OCI-LY3 (cell line): Measurements from ENCODE around the gene PPP1R1C.

ENCODE experiments used
- H2AFZ ChIP-seq: fragments of 200-600, 300-600 bp; shearing (Covaris generic); 2 replicates; pipeline ENCODE4 v1.6.0; 2014; ENCODE audit warnings: antibody characterized with exemption, low read depth, low read length
- H3K27ac ChIP-seq: fragments of 200-600, 300-600 bp; sonication (generic); 2 replicates; pipeline ENCODE4 v1.5.1; 2014; ENCODE audit warnings: mild to moderate bottlenecking, low read length, moderate library complexity, mixed read lengths
- H3K27me3 ChIP-seq: fragments of 200-600, 300-600 bp; sonication (generic); 2 replicates; pipeline ENCODE4 v1.6.1; 2014; ENCODE audit warnings: low read depth, low read length, mixed read lengths
- H3K36me3 ChIP-seq: fragments of 200-600, 300-600 bp; sonication (generic); replicated peaks from 2 replicates; pipeline ENCODE3; 2014; ENCODE audit warnings: low read depth, low read length, mixed read lengths
- H3K4me1 ChIP-seq: fragments of 300-600, 200-600 bp; sonication (generic); 2 replicates; pipeline ENCODE4 v1.6.1; 2014; ENCODE audit warnings: low read length, mixed read lengths
- H3K4me2 ChIP-seq: fragments of 200-600, 300-600 bp; sonication (generic); 2 replicates; pipeline ENCODE4 v1.6.1; 2014; ENCODE audit warnings: low read length, mixed read lengths
- H3K4me3 ChIP-seq: fragments of 300-600, 200-600 bp; sonication (generic); 2 replicates; pipeline ENCODE4 v1.5.1; 2014; ENCODE audit warnings: antibody characterized with exemption, mild to moderate bottlenecking, low read length, moderate library complexity
- H3K79me2 ChIP-seq: fragments of 300-600, 200-600 bp; shearing (Covaris generic); 2 replicates; pipeline ENCODE4 v1.6.1; 2014; ENCODE audit warnings: mild to moderate bottlenecking, low read length, mixed read lengths
- H3K9ac ChIP-seq: fragments of 300-600, 200-600 bp; shearing (Covaris generic); 2 replicates; pipeline ENCODE4 v1.6.0; 2014; ENCODE audit warnings: mild to moderate bottlenecking, low read length, moderate library complexity
- H3K9me3 ChIP-seq: fragments of 200-600, 300-600 bp; shearing (Covaris generic); 2 replicates; pipeline ENCODE4 v1.6.1; 2014; ENCODE audit warnings: low read length, mixed read lengths; ENCODE audit not compliant: insufficient read depth
- H4K20me1 ChIP-seq: fragments of 200-600, 300-600 bp; sonication (generic); 2 replicates; pipeline ENCODE4 v1.6.1; 2016; ENCODE audit warnings: low read length, mixed read lengths; ENCODE audit not compliant: insufficient read depth
- CTCF ChIP-seq: fragments of 200-600, 300-600 bp; sonication (generic); IDR thresholded peaks from 2 replicates; pipeline ENCODE4 v1.5.1; 2014; ENCODE audit warnings: antibody characterized with exemption, low read length, low read depth
- EZH2phosphoT487 ChIP-seq: fragments of 200-600 bp; shearing (Covaris generic); IDR thresholded peaks from 2 replicates; pipeline ENCODE4 v1.6.1; 2018; ENCODE audit warnings: antibody characterized with exemption, mixed run types, low read depth

PPP1R1C gene

GRCh38 chr2:182067393-182067792 lies 81.7 kb downstream of the PPP1R1C start:
- Histone ChIP-seq H3K4me2 (no peak overlapping the region), H2AFZ (no peak overlapping the region), H3K36me3 (no peaks in the 10 kb centered on the region), H3K9ac (no peak overlapping the region), H3K27me3 (no peaks in the 10 kb centered on the region), H4K20me1 (no peaks in the 10 kb centered on the region), H3K4me3 (no peak overlapping the region), H3K4me1 (peaks cover 5% of the 10 kb centered on the region; the same call in 1 of the 2 replicates), H3K27ac (no peak overlapping the region), H3K9me3 (no peaks in the 10 kb centered on the region), H3K79me2 (no peaks in the 10 kb centered on the region)
- TF ChIP-seq CTCF (no peak), EZH2phosphoT487 (no peak)

- Histone ChIP-seq H2AFZ (no peak overlapping the region), H3K4me2 (no peak overlapping the region), H3K4me3 (no peak overlapping the region), H4K20me1 (no peaks in the 10 kb centered on the region), H3K9ac (no peak overlapping the region), H3K27me3 (no peaks in the 10 kb centered on the region), H3K9me3 (no peaks in the 10 kb centered on the region), H3K79me2 (no peaks in the 10 kb centered on the region), H3K27ac (no peak overlapping the region), H3K4me1 (peaks cover 5% of the 10 kb centered on the region; the same call in 1 of the 2 replicates), H3K36me3 (no peaks in the 10 kb centered on the region)
- TF ChIP-seq EZH2phosphoT487 (no peak), CTCF (no peak)
Measured at GRCh38 chr2:182068811-182069210, 83.2 kb downstream of the PPP1R1C start.

- Histone ChIP-seq H3K4me1 (peaks cover 5% of the 10 kb centered on the region; the same call in 1 of the 2 replicates), H3K9ac (no peak overlapping the region), H4K20me1 (no peaks in the 10 kb centered on the region), H3K9me3 (no peaks in the 10 kb centered on the region), H3K4me2 (no peak overlapping the region), H3K27ac (no peak overlapping the region), H3K36me3 (no peaks in the 10 kb centered on the region), H2AFZ (no peak overlapping the region), H3K79me2 (no peaks in the 10 kb centered on the region), H3K27me3 (no peaks in the 10 kb centered on the region), H3K4me3 (no peak overlapping the region)
- no peak for TF ChIP-seq EZH2phosphoT487
- no peak for TF ChIP-seq CTCF
Measured at GRCh38 chr2:182069416-182069815, 83.8 kb downstream of the PPP1R1C start.

- H3K27me3 ChIP-seq, result no peaks in the 10 kb centered on the region
- H3K4me2 ChIP-seq, result no peak overlapping the region
- no peaks in the 10 kb centered on the region for H3K79me2 ChIP-seq
- no peak overlapping the region for H2AFZ ChIP-seq
- no peak overlapping the region for H3K27ac ChIP-seq
- H3K9ac ChIP-seq, result no peak overlapping the region
- peaks cover 5% of the 10 kb centered on the region; the same call in 1 of the 2 replicates for H3K4me1 ChIP-seq
- no peaks in the 10 kb centered on the region for H3K36me3 ChIP-seq
- TF ChIP-seq CTCF (no peak), EZH2phosphoT487 (no peak)
- no peaks in the 10 kb centered on the region for H3K9me3 ChIP-seq
- no peak overlapping the region for H3K4me3 ChIP-seq
- no peaks in the 10 kb centered on the region for H4K20me1 ChIP-seq
Measured at GRCh38 chr2:182069908-182070307, 84.3 kb downstream of the PPP1R1C start.
